CD4-positive, alpha-beta T cell (primary cell): ENCODE measurements around the gene LEF1. TPM values are rescaled to one million over a fixed set of nuclear protein-coding genes. Genes with fewer than 3 reads are reported as not detected.

ENCODE experiments used
- ATAC-seq: fragments of 200-7000 bp; cut with Tn5 transposase; one replicate; pipeline ENCODE4 v1.10.0; 2022; ENCODE audit warnings: mild to moderate bottlenecking; ENCODE audit not compliant: poor library complexity
- CTCF ChIA-PET: fragments of 350-600 bp; sonication (Branson Sonifier 250); formaldehyde crosslinking; loops from one replicate; lab custom pipeline; 2021; ENCODE audit warnings: antibody characterized with exemption, inconsistent platforms; lab: Charles Lee
- POLR2A ChIA-PET: fragments of 350-600 bp; sonication (Branson Sonifier 250); formaldehyde crosslinking; loops from one replicate; lab custom pipeline; 2021; ENCODE audit warnings: antibody characterized with exemption, inconsistent platforms; lab: Charles Lee
- DNase-seq, 14 experiments: peaks; one replicate each; pipeline ENCODE4 v3.0.0-alpha.2; 2013 to 2020; ENCODE audit warnings: mixed read lengths in 2 of 14
- H3K27ac ChIP-seq, 2 donors: one replicate each; pipeline versions ENCODE4 v1.5.1 to v1.7.0; 2013; ENCODE audit warnings: low read length in 2 of 2, low read depth in 1 of 2, mild to moderate bottlenecking in 1 of 2
- H3K27me3 ChIP-seq, 2 experiments: 1 replicate in 1 of 2; 2 replicates in 1 of 2; pipeline versions ENCODE4 v1.6.1 to v1.7.0; 2013; ENCODE audit warnings: low read length in 2 of 2, control low read depth in 1 of 2, mild to moderate bottlenecking in 1 of 2, moderate library complexity in 1 of 2; ENCODE audit not compliant: insufficient read depth in 2 of 2, control insufficient read depth in 1 of 2
- H3K36me3 ChIP-seq: one replicate; pipeline ENCODE4 v1.6.1; 2013; ENCODE audit warnings: low read length, control low read depth; ENCODE audit not compliant: insufficient read depth
- H3K4me1 ChIP-seq: one replicate; pipeline ENCODE4 v1.6.1; 2013; ENCODE audit warnings: low read length, control low read depth; ENCODE audit not compliant: insufficient read depth
- H3K4me3 ChIP-seq: one replicate; pipeline ENCODE4 v1.5.1; 2013; ENCODE audit warnings: mild to moderate bottlenecking, low read length, moderate library complexity
- H3K9me3 ChIP-seq, 2 experiments: 1 replicate in 1 of 2; 2 replicates in 1 of 2; pipeline versions ENCODE4 v1.6.1 to v1.7.0; 2013; ENCODE audit warnings: low read length in 2 of 2, mild to moderate bottlenecking in 2 of 2, control low read depth in 1 of 2, moderate library complexity in 1 of 2; ENCODE audit not compliant: control insufficient read depth in 1 of 2, insufficient read depth in 1 of 2
- H3K27ac Mint-ChIP-seq: one replicate; pipeline ENCODE4 v1.8.0; 2020; ENCODE audit warnings: mixed read lengths
- H3K27me3 Mint-ChIP-seq: one replicate; pipeline ENCODE4 v1.8.0; 2021; ENCODE audit warnings: mixed read lengths
- H3K36me3 Mint-ChIP-seq: one replicate; pipeline ENCODE4 v1.8.0; 2021; ENCODE audit warnings: low read depth, mixed read lengths
- H3K4me1 Mint-ChIP-seq: one replicate; pipeline ENCODE4 v1.8.0; 2021; ENCODE audit warnings: low read depth, mixed read lengths
- H3K4me3 Mint-ChIP-seq: one replicate; pipeline ENCODE4 v1.8.0; 2020; ENCODE audit warnings: mild to moderate bottlenecking, mixed read lengths
- H3K9me3 Mint-ChIP-seq: one replicate; pipeline ENCODE4 v1.8.0; 2020; ENCODE audit warnings: mixed read lengths
- intact Hi-C, 2 experiments: fragments of 100-400 bp; cut with DNase I in 1 of 2; cut with micrococcal nuclease in 1 of 2; formaldehyde crosslinking; loops; one replicate each; pipeline versions ENCODE4 v1.15.1 to v1.9.0; 2023 to 2025; cut with DNase I, micrococcal nuclease
- total RNA-seq, 174 experiments: library from RNA in 2 of 174; stranded (reverse) in 2 of 174; gene quantifications; one replicate each; pipeline ENCODE4 v1.2.3 and lab custom pipeline; 2021 to 2026
- TF ChIP-seq, protein P1 (sequence below): fragments of 200-600 bp; IDR thresholded peaks from one replicate; pipeline ENCODE4 v1.8.0; 2022; ENCODE audit warnings: antibody characterized with exemption, mild to moderate bottlenecking

The LEF1 gene
- total RNA-seq, 2 experiments from 2014 or later = 409 to 438 TPM

DNA sequence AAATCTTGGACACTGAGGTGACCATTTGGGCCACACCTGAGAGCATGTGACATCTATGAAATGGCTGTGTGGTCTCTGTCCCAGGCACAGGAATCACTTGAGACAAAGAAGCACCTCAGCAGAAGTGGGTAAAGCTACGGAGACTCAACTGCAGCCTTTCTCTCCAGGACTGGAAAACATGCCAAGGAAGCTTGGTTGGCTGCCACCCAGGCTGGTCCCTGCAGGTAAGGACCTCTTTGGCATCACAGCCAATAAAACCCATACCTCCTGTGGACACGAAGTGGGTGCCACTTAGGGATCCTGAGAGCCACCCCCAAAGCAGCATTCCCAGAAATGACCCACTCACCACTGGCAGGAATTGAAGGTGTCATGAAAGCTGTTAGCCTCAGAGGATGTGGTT, 74.6 kb downstream of the LEF1 start:
- Mint-ChIP-seq H3K27me3 (no peaks in the 10 kb centered on the region), H3K27ac (peak overlapping the region; percentile 92), H3K9me3 (no peaks in the 10 kb centered on the region), H3K4me1 (peaks cover 94% of the 10 kb centered on the region), H3K36me3 (peaks cover 91% of the 10 kb centered on the region), H3K4me3 (peak overlapping the region; percentile 71)
- intact Hi-C loops = no loop called here
- ChIA-PET POLR2A (interaction anchor here (0.7 to 7.5 kb wide), 10 partner anchors 8 to 78 kb away, joined by 3 to 44 read pairs (median 4); no protein-coding TSS in a partner anchor), CTCF (interaction anchor here (1.6 to 1.8 kb wide), 2 partner anchors 10 to 64 kb away, joined by 3 to 7 read pairs; no protein-coding TSS in a partner anchor)
- no peak for DNase-seq
- H3K27me3 ChIP-seq = no peaks in the 10 kb centered on the region
- peaks cover 35% of the 10 kb centered on the region for H3K4me1 ChIP-seq
- TF ChIP-seq, protein P1, sequence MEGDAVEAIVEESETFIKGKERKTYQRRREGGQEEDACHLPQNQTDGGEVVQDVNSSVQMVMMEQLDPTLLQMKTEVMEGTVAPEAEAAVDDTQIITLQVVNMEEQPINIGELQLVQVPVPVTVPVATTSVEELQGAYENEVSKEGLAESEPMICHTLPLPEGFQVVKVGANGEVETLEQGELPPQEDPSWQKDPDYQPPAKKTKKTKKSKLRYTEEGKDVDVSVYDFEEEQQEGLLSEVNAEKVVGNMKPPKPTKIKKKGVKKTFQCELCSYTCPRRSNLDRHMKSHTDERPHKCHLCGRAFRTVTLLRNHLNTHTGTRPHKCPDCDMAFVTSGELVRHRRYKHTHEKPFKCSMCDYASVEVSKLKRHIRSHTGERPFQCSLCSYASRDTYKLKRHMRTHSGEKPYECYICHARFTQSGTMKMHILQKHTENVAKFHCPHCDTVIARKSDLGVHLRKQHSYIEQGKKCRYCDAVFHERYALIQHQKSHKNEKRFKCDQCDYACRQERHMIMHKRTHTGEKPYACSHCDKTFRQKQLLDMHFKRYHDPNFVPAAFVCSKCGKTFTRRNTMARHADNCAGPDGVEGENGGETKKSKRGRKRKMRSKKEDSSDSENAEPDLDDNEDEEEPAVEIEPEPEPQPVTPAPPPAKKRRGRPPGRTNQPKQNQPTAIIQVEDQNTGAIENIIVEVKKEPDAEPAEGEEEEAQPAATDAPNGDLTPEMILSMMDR = no peak
- H3K36me3 ChIP-seq = peaks cover 46% of the 10 kb centered on the region
- ATAC-seq = no peak
- H3K9me3 ChIP-seq = no peaks in the 10 kb centered on the region
- H3K27ac ChIP-seq = peak overlapping the region in 1 of 2 donors; percentile 11
- no peak overlapping the region for H3K4me3 ChIP-seq

DNA sequence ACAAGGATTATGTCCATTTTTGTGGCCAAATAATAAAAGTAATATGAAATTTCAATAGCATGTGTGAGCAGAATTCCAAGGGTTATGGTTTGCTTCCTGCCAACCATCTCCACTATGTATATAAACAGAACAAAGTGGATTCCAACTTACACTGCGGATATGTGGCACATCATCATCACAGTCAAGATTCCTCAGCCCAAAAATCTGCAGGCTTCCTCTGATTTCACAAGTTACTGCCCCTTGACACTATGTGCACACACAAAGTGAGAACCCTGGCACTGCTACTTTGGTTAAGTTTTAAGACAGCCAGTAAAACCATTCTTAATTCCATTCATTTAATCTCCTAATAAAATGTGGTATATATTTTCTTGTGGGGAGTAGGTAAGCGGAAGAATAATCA, 76.4 kb downstream of the LEF1 start:
- H3K9me3 ChIP-seq = no peaks in the 10 kb centered on the region
- H3K4me1 ChIP-seq = peaks cover 34% of the 10 kb centered on the region
- H3K4me1 Mint-ChIP-seq = peaks cover 93% of the 10 kb centered on the region
- H3K9me3 Mint-ChIP-seq = no peaks in the 10 kb centered on the region
- H3K27me3 ChIP-seq = no peaks in the 10 kb centered on the region
- H3K36me3 ChIP-seq = peaks cover 60% of the 10 kb centered on the region
- peak overlapping the region; percentile 92 for H3K27ac Mint-ChIP-seq
- CTCF ChIA-PET = interaction anchor here (0.9 to 1.6 kb wide), 2 partner anchors 9 to 62 kb away, joined by 3 read pairs; no protein-coding TSS in a partner anchor
- POLR2A ChIA-PET = interaction anchor here (0.7 to 7.5 kb wide), 5 partner anchors 12 to 60 kb away, joined by 3 to 44 read pairs (median 5); no protein-coding TSS in a partner anchor
- H3K4me3 ChIP-seq = no peak overlapping the region
- no peaks in the 10 kb centered on the region for H3K27me3 Mint-ChIP-seq
- DNase-seq (no peak), ATAC-seq (no peak)
- H3K4me3 Mint-ChIP-seq = peak overlapping the region; percentile 31
- TF ChIP-seq, protein P1 = no peak
- H3K27ac ChIP-seq = no peak overlapping the region
- peaks cover 93% of the 10 kb centered on the region for H3K36me3 Mint-ChIP-seq
- intact Hi-C loops = no loop called here

DNA sequence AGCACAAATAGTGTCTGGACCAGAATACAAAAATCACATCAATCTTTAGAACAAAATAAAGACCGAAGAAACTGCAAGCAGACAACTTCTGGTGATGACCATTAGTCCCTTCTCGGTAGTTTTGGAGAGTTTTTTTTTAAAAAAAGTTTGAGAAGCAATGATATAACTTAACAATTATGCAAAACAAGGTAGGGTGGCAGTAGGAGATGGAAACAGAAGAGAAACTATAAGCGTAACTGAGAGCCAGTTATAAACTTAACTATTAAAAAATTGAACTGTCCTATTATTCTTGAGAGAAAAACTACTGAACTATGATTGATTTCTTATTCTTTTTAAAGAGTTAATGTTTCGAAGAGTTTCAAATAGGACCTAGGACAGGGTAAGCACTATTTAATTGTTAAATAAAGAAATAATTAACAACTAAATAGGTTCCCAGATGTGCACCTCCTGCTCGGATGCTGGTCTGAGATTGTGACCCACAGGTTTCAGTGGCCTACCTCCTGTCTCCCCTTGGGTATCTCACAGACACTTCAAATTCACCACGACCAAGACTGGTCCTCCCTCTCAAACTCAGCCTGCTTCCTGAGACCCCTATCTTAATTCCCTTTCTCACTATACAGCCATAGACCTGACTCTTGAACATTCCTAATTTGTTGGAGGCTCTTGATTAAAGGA, 81.3 kb downstream of the LEF1 start:
- Histone ChIP-seq H3K27ac (peak overlapping the region; percentile 13 to 33), H3K4me3 (no peak overlapping the region), H3K36me3 (peaks cover 74% of the 10 kb centered on the region), H3K27me3 (no peaks in the 10 kb centered on the region), H3K4me1 (peaks cover 13% of the 10 kb centered on the region), H3K9me3 (no peaks in the 10 kb centered on the region)
- Mint-ChIP-seq H3K4me3 (peak overlapping the region; percentile 14), H3K9me3 (no peaks in the 10 kb centered on the region), H3K27ac (peak overlapping the region; percentile 95), H3K27me3 (no peaks in the 10 kb centered on the region), H3K36me3 (peaks cover 92% of the 10 kb centered on the region), H3K4me1 (peaks cover 89% of the 10 kb centered on the region)
- intact Hi-C loops = no loop called here
- CTCF ChIA-PET = interaction anchor here (0.9 kb wide), 1 partner anchor 57 kb away, joined by 3 read pairs; no protein-coding TSS in a partner anchor
- ATAC-seq (no peak), DNase-seq (no peak)
- TF ChIP-seq, protein P1 = no peak
- POLR2A ChIA-PET = interaction anchor here (0.5 to 2.3 kb wide), 6 partner anchors 9 to 67 kb away, joined by 3 to 10 read pairs (median 4); no protein-coding TSS in a partner anchor
